Measurements from ENCODE around the gene CCNA2. TPM values are rescaled to one million over a fixed set of nuclear protein-coding genes. Genes with fewer than 3 reads are reported as not detected.

CCNA2 gene
- total RNA-seq, 1 donor from 2014 or later = 8.9 TPM

DNA sequence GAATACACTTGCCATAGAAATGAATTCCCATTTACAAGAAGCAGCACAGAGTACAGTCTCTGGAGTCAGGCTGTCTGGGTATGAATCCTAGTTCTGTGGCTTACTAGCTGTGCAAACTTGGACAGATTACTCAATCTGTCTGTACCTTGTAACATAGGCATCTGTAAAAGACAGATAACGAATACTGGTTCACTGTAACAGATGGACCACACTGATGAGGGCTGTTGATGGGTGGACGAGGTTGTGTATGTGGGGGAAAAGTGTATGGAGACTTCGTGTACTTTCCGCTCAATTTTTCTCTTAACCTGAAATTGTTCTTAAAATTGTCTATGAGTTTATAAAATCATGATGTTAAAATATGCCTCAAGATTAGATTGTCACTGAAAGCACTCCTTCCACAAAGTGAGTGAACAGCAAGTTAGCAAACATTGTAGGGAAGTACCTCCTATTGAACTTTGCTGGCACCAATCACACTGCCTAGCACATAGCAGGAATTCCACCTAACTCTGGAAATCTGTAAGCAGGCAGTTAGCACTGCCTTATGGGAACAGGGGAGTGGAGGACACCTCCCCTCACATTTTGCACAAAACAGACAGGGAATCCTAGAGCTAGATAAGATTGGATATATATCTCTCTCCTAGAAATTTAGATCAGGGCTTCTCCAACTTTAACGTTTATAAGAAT is 29.0 kb downstream of the CCNA2 start:
- no peak overlapping the region for H3K27ac ChIP-seq (ENCODE audit: low read depth, low read length)
- H3K36me3 ChIP-seq (ENCODE audit: control insufficient read depth in 3 of 3, insufficient read depth in 3 of 3, low read length in 3 of 3) = no peaks in the 10 kb centered on the region
- no peaks in the 10 kb centered on the region for H3K9me3 ChIP-seq (ENCODE audit: control insufficient read depth in 3 of 3, low read length in 3 of 3)
- H3K27me3 ChIP-seq (ENCODE audit: control insufficient read depth in 3 of 3, insufficient read depth in 3 of 3, low read length in 3 of 3) = no peaks in the 10 kb centered on the region
- no peak overlapping the region for H3K4me3 ChIP-seq (ENCODE audit: low read length in 3 of 3)
- H3K4me1 ChIP-seq (ENCODE audit: control insufficient read depth in 3 of 3, insufficient read depth in 3 of 3, low read length in 3 of 3) = no peaks in the 10 kb centered on the region
- H3K9ac ChIP-seq (ENCODE audit: low read depth in 1 of 3, low read length in 3 of 3) = no peak overlapping the region

GRCh38 chr4:121792966-121793365 is 30.7 kb downstream of the CCNA2 start:
- Histone ChIP-seq H3K9ac (ENCODE audit: low read depth in 1 of 3, low read length in 3 of 3) (no peak overlapping the region), H3K27ac (ENCODE audit: low read depth, low read length) (no peak overlapping the region), H3K27me3 (ENCODE audit: control insufficient read depth in 3 of 3, insufficient read depth in 3 of 3, low read length in 3 of 3) (peaks cover 0 to 2% (median 0%) of the 10 kb centered on the region in 3 donors), H3K36me3 (ENCODE audit: control insufficient read depth in 3 of 3, insufficient read depth in 3 of 3, low read length in 3 of 3) (no peaks in the 10 kb centered on the region), H3K4me3 (ENCODE audit: low read length in 3 of 3) (no peak overlapping the region), H3K4me1 (ENCODE audit: control insufficient read depth in 3 of 3, insufficient read depth in 3 of 3, low read length in 3 of 3) (no peaks in the 10 kb centered on the region), H3K9me3 (ENCODE audit: control insufficient read depth in 3 of 3, low read length in 3 of 3) (no peaks in the 10 kb centered on the region)

DNA sequence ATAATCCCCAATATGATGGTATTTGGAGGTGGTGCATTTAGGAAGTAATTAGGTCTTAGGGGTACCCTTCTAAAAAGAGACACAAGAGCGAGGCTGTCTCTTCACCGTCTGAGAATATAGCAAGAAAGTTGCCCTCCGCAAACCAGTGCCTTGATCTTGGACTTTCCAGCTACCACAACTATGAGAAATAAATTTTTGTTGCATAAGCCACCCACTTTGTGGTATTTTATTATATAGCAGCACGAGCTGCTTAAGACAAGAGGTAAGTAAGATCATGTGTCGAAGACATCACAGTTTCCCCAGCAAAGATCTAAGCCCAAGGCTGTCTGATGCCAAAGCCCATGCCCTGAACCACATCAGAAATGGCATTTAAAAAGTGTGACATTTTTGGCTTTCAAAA is 32.2 kb downstream of the CCNA2 start:
- Histone ChIP-seq H3K9me3 (ENCODE audit: control insufficient read depth in 3 of 3, low read length in 3 of 3) (no peaks in the 10 kb centered on the region), H3K27me3 (ENCODE audit: control insufficient read depth in 3 of 3, insufficient read depth in 3 of 3, low read length in 3 of 3) (peaks cover 0 to 2% (median 0%) of the 10 kb centered on the region in 3 donors), H3K36me3 (ENCODE audit: control insufficient read depth in 3 of 3, insufficient read depth in 3 of 3, low read length in 3 of 3) (no peaks in the 10 kb centered on the region), H3K4me3 (ENCODE audit: low read length in 3 of 3) (no peak overlapping the region), H3K27ac (ENCODE audit: low read depth, low read length) (no peak overlapping the region), H3K9ac (ENCODE audit: low read depth in 1 of 3, low read length in 3 of 3) (no peak overlapping the region), H3K4me1 (ENCODE audit: control insufficient read depth in 3 of 3, insufficient read depth in 3 of 3, low read length in 3 of 3) (no peaks in the 10 kb centered on the region)

- Histone ChIP-seq H3K9ac (ENCODE audit: low read depth in 1 of 3, low read length in 3 of 3) (no peak overlapping the region), H3K27me3 (ENCODE audit: control insufficient read depth in 3 of 3, insufficient read depth in 3 of 3, low read length in 3 of 3) (peaks cover 0 to 2% (median 0%) of the 10 kb centered on the region in 3 donors), H3K4me1 (ENCODE audit: control insufficient read depth in 3 of 3, insufficient read depth in 3 of 3, low read length in 3 of 3) (no peaks in the 10 kb centered on the region), H3K9me3 (ENCODE audit: control insufficient read depth in 3 of 3, low read length in 3 of 3) (no peaks in the 10 kb centered on the region), H3K36me3 (ENCODE audit: control insufficient read depth in 3 of 3, insufficient read depth in 3 of 3, low read length in 3 of 3) (no peaks in the 10 kb centered on the region), H3K27ac (ENCODE audit: low read depth, low read length) (no peak overlapping the region), H3K4me3 (ENCODE audit: low read length in 3 of 3) (no peak overlapping the region)
These were observed 32.7 kb downstream of the CCNA2 start for GRCh38 chr4:121790976-121791375.

GRCh38 chr4:121789960-121790829 is 33.5 kb downstream of the CCNA2 start:
- Histone ChIP-seq H3K27ac (ENCODE audit: low read depth, low read length) (no peak overlapping the region), H3K9ac (ENCODE audit: low read depth in 1 of 3, low read length in 3 of 3) (no peak overlapping the region), H3K4me3 (ENCODE audit: low read length in 3 of 3) (no peak overlapping the region), H3K27me3 (ENCODE audit: control insufficient read depth in 3 of 3, insufficient read depth in 3 of 3, low read length in 3 of 3) (peaks cover 0 to 2% (median 0%) of the 10 kb centered on the region in 3 donors), H3K36me3 (ENCODE audit: control insufficient read depth in 3 of 3, insufficient read depth in 3 of 3, low read length in 3 of 3) (no peaks in the 10 kb centered on the region), H3K9me3 (ENCODE audit: control insufficient read depth in 3 of 3, low read length in 3 of 3) (no peaks in the 10 kb centered on the region), H3K4me1 (ENCODE audit: control insufficient read depth in 3 of 3, insufficient read depth in 3 of 3, low read length in 3 of 3) (no peaks in the 10 kb centered on the region)

DNA sequence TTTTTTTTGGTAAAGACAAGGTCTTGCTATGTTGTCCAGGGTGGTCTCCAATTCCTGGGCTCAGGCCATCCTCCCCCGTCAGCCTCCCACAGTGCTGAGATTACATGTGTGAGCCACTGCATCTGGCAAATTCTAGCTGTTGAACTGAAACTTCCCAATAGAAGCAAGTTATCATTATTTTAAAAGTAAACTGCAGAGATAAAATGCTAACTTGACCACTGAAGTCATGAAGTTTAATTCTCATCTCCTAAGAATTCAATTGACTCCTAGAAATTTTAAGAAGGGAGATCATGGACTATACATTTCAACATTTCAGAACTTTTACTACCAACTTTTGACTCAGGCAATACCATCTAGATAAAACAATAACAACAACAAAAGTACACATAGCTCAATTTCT is 34.2 kb downstream of the CCNA2 start:
- no peak overlapping the region for H3K9ac ChIP-seq (ENCODE audit: low read depth in 1 of 3, low read length in 3 of 3)
- no peak overlapping the region for H3K4me3 ChIP-seq (ENCODE audit: low read length in 3 of 3)

DNA sequence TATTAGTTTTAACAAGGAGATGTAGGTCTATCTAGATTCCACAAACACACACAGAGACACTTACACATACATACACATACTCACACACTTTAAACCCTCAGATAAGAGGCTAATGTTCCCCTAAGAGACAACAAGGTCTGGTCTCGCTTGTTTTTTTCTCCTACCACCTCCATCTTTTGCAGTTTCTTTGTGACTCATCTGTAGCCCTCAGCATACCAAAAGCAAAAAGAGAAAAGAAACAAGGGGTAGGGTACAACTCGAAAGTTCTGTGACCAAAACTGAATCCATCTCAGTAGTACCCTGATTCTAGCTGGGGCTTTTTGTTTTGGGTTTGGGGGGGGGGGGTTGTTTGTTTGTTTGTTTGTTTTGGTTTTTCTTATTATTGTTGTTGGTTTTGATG is 34.8 kb downstream of the CCNA2 start:
- Histone ChIP-seq H3K36me3 (ENCODE audit: control insufficient read depth in 3 of 3, insufficient read depth in 3 of 3, low read length in 3 of 3) (no peaks in the 10 kb centered on the region), H3K4me1 (ENCODE audit: control insufficient read depth in 3 of 3, insufficient read depth in 3 of 3, low read length in 3 of 3) (no peaks in the 10 kb centered on the region), H3K9ac (ENCODE audit: low read depth in 1 of 3, low read length in 3 of 3) (no peak overlapping the region), H3K27me3 (ENCODE audit: control insufficient read depth in 3 of 3, insufficient read depth in 3 of 3, low read length in 3 of 3) (peaks cover 0 to 2% (median 0%) of the 10 kb centered on the region in 3 donors), H3K9me3 (ENCODE audit: control insufficient read depth in 3 of 3, low read length in 3 of 3) (peaks cover 0 to 4% (median 0%) of the 10 kb centered on the region in 3 donors), H3K4me3 (ENCODE audit: low read length in 3 of 3) (no peak overlapping the region), H3K27ac (ENCODE audit: low read depth, low read length) (no peak overlapping the region)

More for the DNA sequence above, 34.2 kb downstream of the CCNA2 start:
- Histone ChIP-seq H3K27ac (ENCODE audit: low read depth, low read length) (no peak overlapping the region), H3K27me3 (ENCODE audit: control insufficient read depth in 3 of 3, insufficient read depth in 3 of 3, low read length in 3 of 3) (peaks cover 0 to 2% (median 0%) of the 10 kb centered on the region in 3 donors), H3K9me3 (ENCODE audit: control insufficient read depth in 3 of 3, low read length in 3 of 3) (peaks cover 0 to 4% (median 0%) of the 10 kb centered on the region in 3 donors), H3K4me1 (ENCODE audit: control insufficient read depth in 3 of 3, insufficient read depth in 3 of 3, low read length in 3 of 3) (no peaks in the 10 kb centered on the region), H3K36me3 (ENCODE audit: control insufficient read depth in 3 of 3, insufficient read depth in 3 of 3, low read length in 3 of 3) (no peaks in the 10 kb centered on the region)

DNA sequence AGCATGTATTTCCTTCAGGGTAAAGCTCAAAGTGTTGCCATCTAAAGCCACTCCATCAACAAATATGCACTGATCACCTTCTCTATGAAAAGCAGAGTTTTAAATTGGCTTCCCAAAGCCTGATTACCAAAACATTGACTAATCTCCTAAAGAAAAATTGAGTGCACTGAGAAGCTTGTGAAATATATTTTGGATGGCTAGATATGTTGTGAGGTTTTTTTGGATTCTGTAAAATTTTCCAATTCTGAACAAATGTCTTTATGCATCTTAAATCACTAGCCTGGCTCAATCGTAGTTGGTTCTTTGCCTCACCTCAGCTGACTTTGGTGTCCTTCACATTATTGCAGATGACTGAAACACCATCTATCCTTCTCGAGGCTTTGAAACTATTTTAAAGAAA is 37.5 kb downstream of the CCNA2 start:
- Histone ChIP-seq H3K36me3 (ENCODE audit: control insufficient read depth in 3 of 3, insufficient read depth in 3 of 3, low read length in 3 of 3) (no peaks in the 10 kb centered on the region), H3K27me3 (ENCODE audit: control insufficient read depth in 3 of 3, insufficient read depth in 3 of 3, low read length in 3 of 3) (peaks cover 0 to 2% (median 0%) of the 10 kb centered on the region in 3 donors), H3K9me3 (ENCODE audit: control insufficient read depth in 3 of 3, low read length in 3 of 3) (peaks cover 0 to 4% (median 0%) of the 10 kb centered on the region in 3 donors), H3K27ac (ENCODE audit: low read depth, low read length) (no peak overlapping the region), H3K9ac (ENCODE audit: low read depth in 1 of 3, low read length in 3 of 3) (no peak overlapping the region), H3K4me3 (ENCODE audit: low read length in 3 of 3) (no peak overlapping the region), H3K4me1 (ENCODE audit: control insufficient read depth in 3 of 3, insufficient read depth in 3 of 3, low read length in 3 of 3) (no peaks in the 10 kb centered on the region)

DNA sequence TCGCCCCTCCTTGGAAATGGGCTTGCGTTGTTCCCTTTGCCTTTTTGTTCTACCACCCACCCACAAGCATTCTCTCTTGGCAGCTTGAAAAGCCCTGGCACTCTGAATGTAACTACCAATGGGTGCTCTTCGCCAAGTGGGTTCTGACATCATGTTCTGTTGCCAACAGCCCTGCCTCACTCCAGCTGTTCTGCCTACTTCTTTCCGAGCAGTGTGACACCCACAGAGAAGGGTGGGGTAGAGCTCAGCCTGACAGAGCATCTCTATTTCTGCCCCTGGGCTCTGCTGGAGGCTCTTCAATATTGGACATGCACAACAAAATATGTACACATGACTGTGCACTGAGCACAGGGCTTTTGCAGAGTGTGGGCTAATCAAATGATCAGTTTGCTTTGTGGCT is 38.2 kb downstream of the CCNA2 start:
- H3K9ac ChIP-seq (ENCODE audit: low read depth in 1 of 3, low read length in 3 of 3) = no peak overlapping the region

GRCh38 chr4:121784975-121785374 is 38.7 kb downstream of the CCNA2 start:
- Histone ChIP-seq H3K36me3 (ENCODE audit: control insufficient read depth in 3 of 3, insufficient read depth in 3 of 3, low read length in 3 of 3) (no peaks in the 10 kb centered on the region), H3K27me3 (ENCODE audit: control insufficient read depth in 3 of 3, insufficient read depth in 3 of 3, low read length in 3 of 3) (peaks cover 0 to 2% (median 0%) of the 10 kb centered on the region in 3 donors), H3K4me1 (ENCODE audit: control insufficient read depth in 3 of 3, insufficient read depth in 3 of 3, low read length in 3 of 3) (no peaks in the 10 kb centered on the region), H3K4me3 (ENCODE audit: low read length in 3 of 3) (no peak overlapping the region), H3K9ac (ENCODE audit: low read depth in 1 of 3, low read length in 3 of 3) (no peak overlapping the region), H3K9me3 (ENCODE audit: control insufficient read depth in 3 of 3, low read length in 3 of 3) (peaks cover 0 to 4% (median 0%) of the 10 kb centered on the region in 3 donors), H3K27ac (ENCODE audit: low read depth, low read length) (no peak overlapping the region)

More for the DNA sequence above, 38.2 kb downstream of the CCNA2 start:
- no peak overlapping the region for H3K4me3 ChIP-seq (ENCODE audit: low read length in 3 of 3)
- no peaks in the 10 kb centered on the region for H3K36me3 ChIP-seq (ENCODE audit: control insufficient read depth in 3 of 3, insufficient read depth in 3 of 3, low read length in 3 of 3)
- peaks cover 0 to 4% (median 0%) of the 10 kb centered on the region in 3 donors for H3K9me3 ChIP-seq (ENCODE audit: control insufficient read depth in 3 of 3, low read length in 3 of 3)
- no peaks in the 10 kb centered on the region for H3K4me1 ChIP-seq (ENCODE audit: control insufficient read depth in 3 of 3, insufficient read depth in 3 of 3, low read length in 3 of 3)
- H3K27ac ChIP-seq (ENCODE audit: low read depth, low read length) = no peak overlapping the region
- H3K27me3 ChIP-seq (ENCODE audit: control insufficient read depth in 3 of 3, insufficient read depth in 3 of 3, low read length in 3 of 3) = peaks cover 0 to 2% (median 0%) of the 10 kb centered on the region in 3 donors
